NOMO-1 treated with DMSO at 0.1 percent for 48 hours (cell line): ENCODE data around the gene ZSCAN20.

Experiments
- DNase-seq: peaks from one replicate; lab custom pipeline; 2025; ENCODE audit not compliant: unreplicated experiment; lab: John Stamatoyannopoulos, UW

ZSCAN20 gene

GRCh38 chr1:33527934-33528333 is 55.5 kb downstream of the ZSCAN20 start:
- DNase-seq = no peak

GRCh38 chr1:33529957-33530356 is 57.5 kb downstream of the ZSCAN20 start:
- no peak for DNase-seq

GRCh38 chr1:33532250-33532649 is 59.8 kb downstream of the ZSCAN20 start:
- no peak for DNase-seq

- no peak for DNase-seq
These were observed 60.5 kb downstream of the ZSCAN20 start for GRCh38 chr1:33532936-33533335.

- no peak for DNase-seq
These were observed 62.9 kb downstream of the ZSCAN20 start for GRCh38 chr1:33535334-33535733.

- DNase-seq = no peak
These were observed 65.4 kb downstream of the ZSCAN20 start for GRCh38 chr1:33537885-33538284.

GRCh38 chr1:33541966-33542365 is 69.5 kb downstream of the ZSCAN20 start:
- no peak for DNase-seq
